HEK293 (cell line): ENCODE data around the gene LRRC15.

Experiments used
- AEBP2 ChIP-seq: fragments of 450-650 bp; formaldehyde crosslinking; IDR thresholded peaks from 2 replicates; pipeline ENCODE4 v1.5.1; 2016; ENCODE audit warnings: missing biosample characterization, missing genetic modification characterization, borderline replicate concordance
- ATF2 ChIP-seq: fragments of 450-650 bp; formaldehyde crosslinking; IDR thresholded peaks from 2 replicates; pipeline ENCODE4 v1.5.1; 2016; ENCODE audit warnings: missing biosample characterization, missing genetic modification characterization, low read depth
- BCL11B ChIP-seq: fragments of 450-650 bp; formaldehyde crosslinking; IDR thresholded peaks from 2 replicates; pipeline ENCODE4 v1.5.1; 2016; ENCODE audit warnings: low read depth, missing biosample characterization, missing genetic modification characterization
- OVOL3 ChIP-seq: fragments of 450-650 bp; formaldehyde crosslinking; IDR thresholded peaks from 2 replicates; pipeline ENCODE4 v1.5.1; 2016; ENCODE audit warnings: missing biosample characterization, missing genetic modification characterization
- PRDM1 ChIP-seq: fragments of 450-650 bp; formaldehyde crosslinking; IDR thresholded peaks from 2 replicates; pipeline ENCODE4; 2016; ENCODE audit warnings: missing biosample characterization, missing genetic modification characterization
- SCRT1 ChIP-seq: fragments of 450-650 bp; formaldehyde crosslinking; IDR thresholded peaks from 2 replicates; pipeline ENCODE4 v1.5.1; 2016; ENCODE audit warnings: missing biosample characterization, missing genetic modification characterization, borderline replicate concordance
- ZBTB7A ChIP-seq: fragments of 450-650 bp; formaldehyde crosslinking; IDR thresholded peaks from 2 replicates; pipeline ENCODE4 v1.5.1; 2016; ENCODE audit warnings: low read depth, missing biosample characterization, missing genetic modification characterization
- ZBTB8A ChIP-seq: fragments of 450-650 bp; formaldehyde crosslinking; IDR thresholded peaks from 2 replicates; pipeline ENCODE4 v1.5.1; 2016; ENCODE audit warnings: missing biosample characterization, missing genetic modification characterization
- ZNF112 ChIP-seq: fragments of 450-650 bp; formaldehyde crosslinking; IDR thresholded peaks from 2 replicates; pipeline ENCODE4 v1.5.0; 2017; ENCODE audit warnings: missing biosample characterization, missing genetic modification characterization
- ZNF146 ChIP-seq: fragments of 450-650 bp; formaldehyde crosslinking; IDR thresholded peaks from 2 replicates; pipeline ENCODE4 v1.5.1; 2016; ENCODE audit warnings: missing biosample characterization, missing genetic modification characterization
- ZNF148 ChIP-seq: fragments of 450-650 bp; formaldehyde crosslinking; IDR thresholded peaks from 2 replicates; pipeline ENCODE4 v1.5.0; 2017; ENCODE audit warnings: missing biosample characterization, missing genetic modification characterization, borderline replicate concordance
- ZNF239 ChIP-seq: fragments of 450-650 bp; formaldehyde crosslinking; IDR thresholded peaks from 2 replicates; pipeline ENCODE4 v1.5.1; 2016; ENCODE audit warnings: missing biosample characterization, missing genetic modification characterization
- ZNF292 ChIP-seq: fragments of 450-650 bp; formaldehyde crosslinking; IDR thresholded peaks from 2 replicates; pipeline ENCODE4 v1.5.1; 2016; ENCODE audit warnings: low read depth, missing biosample characterization, missing genetic modification characterization, borderline replicate concordance
- ZNF335 ChIP-seq: fragments of 450-650 bp; formaldehyde crosslinking; conservative IDR thresholded peaks from 2 replicates; pipeline ENCODE4 v1.5.1; 2016; ENCODE audit warnings: missing biosample characterization, missing genetic modification characterization
- ZNF341 ChIP-seq: fragments of 450-650 bp; formaldehyde crosslinking; IDR thresholded peaks from 2 replicates; pipeline ENCODE4; 2016; ENCODE audit warnings: low read depth, missing biosample characterization, missing genetic modification characterization
- ZNF366 ChIP-seq: fragments of 450-650 bp; formaldehyde crosslinking; conservative IDR thresholded peaks from 2 replicates; pipeline ENCODE4 v1.5.1; 2016; ENCODE audit warnings: missing biosample characterization, missing genetic modification characterization
- ZNF37A ChIP-seq: fragments of 450-650 bp; IDR thresholded peaks from 2 replicates; pipeline ENCODE4 v1.5.1; 2018; ENCODE audit warnings: missing biosample characterization, missing genetic modification characterization
- ZNF394 ChIP-seq: fragments of 450-650 bp; formaldehyde crosslinking; IDR thresholded peaks from 2 replicates; pipeline ENCODE4 v1.5.1; 2016; ENCODE audit warnings: missing biosample characterization, missing genetic modification characterization, mild to moderate bottlenecking, moderate library complexity, borderline replicate concordance
- ZNF404 ChIP-seq: fragments of 450-650 bp; formaldehyde crosslinking; IDR thresholded peaks from 2 replicates; pipeline ENCODE4 v1.5.1; 2017; ENCODE audit warnings: missing biosample characterization, missing genetic modification characterization
- ZNF473 ChIP-seq: fragments of 450-650 bp; formaldehyde crosslinking; IDR thresholded peaks from 2 replicates; pipeline ENCODE4 v1.5.1; 2017; ENCODE audit warnings: missing biosample characterization, missing genetic modification characterization
- ZNF48 ChIP-seq: fragments of 450-650 bp; formaldehyde crosslinking; IDR thresholded peaks from 2 replicates; pipeline ENCODE4 v1.5.1; 2016; ENCODE audit warnings: missing biosample characterization, missing genetic modification characterization
- ZNF488 ChIP-seq: fragments of 450-650 bp; formaldehyde crosslinking; IDR thresholded peaks from 2 replicates; pipeline ENCODE4 v1.5.1; 2016; ENCODE audit warnings: missing biosample characterization, missing genetic modification characterization
- ZNF501 ChIP-seq: fragments of 450-650 bp; formaldehyde crosslinking; IDR thresholded peaks from 2 replicates; pipeline ENCODE4 v1.5.1; 2016; ENCODE audit warnings: missing biosample characterization, missing genetic modification characterization
- ZNF529 ChIP-seq: fragments of 450-650 bp; formaldehyde crosslinking; IDR thresholded peaks from 2 replicates; pipeline ENCODE4 v1.5.1; 2017; ENCODE audit warnings: missing genetic modification characterization, missing biosample characterization; ENCODE audit not compliant: insufficient replicate concordance
- ZNF624 ChIP-seq: fragments of 450-650 bp; formaldehyde crosslinking; IDR thresholded peaks from 2 replicates; pipeline ENCODE4 v1.5.1; 2017; ENCODE audit warnings: missing biosample characterization, missing genetic modification characterization
- ZNF670 ChIP-seq: fragments of 450-650 bp; formaldehyde crosslinking; IDR thresholded peaks from 2 replicates; pipeline ENCODE4 v1.5.1; 2016; ENCODE audit warnings: missing biosample characterization, missing genetic modification characterization, low read depth
- ZNF843 ChIP-seq: fragments of 450-650 bp; formaldehyde crosslinking; IDR thresholded peaks from 2 replicates; pipeline ENCODE4 v1.5.1; 2016; ENCODE audit warnings: missing biosample characterization, missing genetic modification characterization
- TF ChIP-seq, protein P1 (sequence below): fragments of 450-650 bp; formaldehyde crosslinking; IDR thresholded peaks from 2 replicates; pipeline ENCODE4 v1.5.1; 2017; ENCODE audit warnings: missing biosample characterization, mild to moderate bottlenecking, missing genetic modification characterization, moderate library complexity
- TF ChIP-seq, protein P2 (sequence below): fragments of 450-650 bp; formaldehyde crosslinking; IDR thresholded peaks from 2 replicates; pipeline ENCODE4 v1.5.1; 2017; ENCODE audit warnings: missing biosample characterization, missing genetic modification characterization

LRRC15 gene

GRCh38 chr3:194326192-194326967, 43.2 kb downstream of the LRRC15 start (continued):
- TF ChIP-seq SCRT1 (tag by site-specific recombination) (0 out of 2 replicates have a peak, but pooled peaks have one; percentile 7), ZNF335 (tag by site-specific recombination) (no peak), ATF2 (tag by site-specific recombination) (no peak), ZNF670 (tag by site-specific recombination) (peak; percentile 88), ZNF394 (tag by site-specific recombination) (no peak), PRDM1 (tag by site-specific recombination) (peak; percentile 16; the same call in 1 of the 2 replicates), ZNF112 (no peak), ZNF529 (tag by site-specific recombination) (no peak), ZNF48 (tag by site-specific recombination) (no peak), ZNF146 (tag by site-specific recombination) (peak; percentile 49; the same call in 1 of the 2 replicates), ZNF292 (no peak), ZNF624 (tag by site-specific recombination) (no peak), OVOL3 (tag by site-specific recombination) (no peak; the same call in 1 of the 2 replicates), ZBTB7A (tag by site-specific recombination) (peak; percentile 92; the same call in 1 of the 2 replicates), AEBP2 (tag by site-specific recombination) (0 out of 2 replicates have a peak, but pooled peaks have one; percentile 58), ZNF341 (tag by site-specific recombination) (no peak), BCL11B (tag by site-specific recombination) (no peak), ZNF366 (tag by site-specific recombination) (peak; percentile 60; the same call in 1 of the 2 replicates), ZNF488 (tag by site-specific recombination) (peak; percentile 73), ZBTB8A (tag by site-specific recombination) (no peak), ZNF843 (tag by site-specific recombination) (no peak), ZNF473 (tag by site-specific recombination) (no peak; the same call in 1 of the 2 replicates), ZNF148 (peak; percentile 53; the same call in 1 of the 2 replicates), ZNF404 (tag by site-specific recombination) (no peak), ZNF239 (tag by site-specific recombination) (peak; percentile 88; the same call in 1 of the 2 replicates), ZNF37A (tag by site-specific recombination) (no peak), ZNF501 (no peak)
- TF ChIP-seq, protein P1, sequence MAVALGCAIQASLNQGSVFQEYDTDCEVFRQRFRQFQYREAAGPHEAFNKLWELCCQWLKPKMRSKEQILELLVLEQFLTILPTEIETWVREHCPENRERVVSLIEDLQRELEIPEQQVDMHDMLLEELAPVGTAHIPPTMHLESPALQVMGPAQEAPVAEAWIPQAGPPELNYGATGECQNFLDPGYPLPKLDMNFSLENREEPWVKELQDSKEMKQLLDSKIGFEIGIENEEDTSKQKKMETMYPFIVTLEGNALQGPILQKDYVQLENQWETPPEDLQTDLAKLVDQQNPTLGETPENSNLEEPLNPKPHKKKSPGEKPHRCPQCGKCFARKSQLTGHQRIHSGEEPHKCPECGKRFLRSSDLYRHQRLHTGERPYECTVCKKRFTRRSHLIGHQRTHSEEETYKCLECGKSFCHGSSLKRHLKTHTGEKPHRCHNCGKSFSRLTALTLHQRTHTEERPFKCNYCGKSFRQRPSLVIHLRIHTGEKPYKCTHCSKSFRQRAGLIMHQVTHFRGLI (tag by site-specific recombination), result no peak
- TF ChIP-seq, protein P2, sequence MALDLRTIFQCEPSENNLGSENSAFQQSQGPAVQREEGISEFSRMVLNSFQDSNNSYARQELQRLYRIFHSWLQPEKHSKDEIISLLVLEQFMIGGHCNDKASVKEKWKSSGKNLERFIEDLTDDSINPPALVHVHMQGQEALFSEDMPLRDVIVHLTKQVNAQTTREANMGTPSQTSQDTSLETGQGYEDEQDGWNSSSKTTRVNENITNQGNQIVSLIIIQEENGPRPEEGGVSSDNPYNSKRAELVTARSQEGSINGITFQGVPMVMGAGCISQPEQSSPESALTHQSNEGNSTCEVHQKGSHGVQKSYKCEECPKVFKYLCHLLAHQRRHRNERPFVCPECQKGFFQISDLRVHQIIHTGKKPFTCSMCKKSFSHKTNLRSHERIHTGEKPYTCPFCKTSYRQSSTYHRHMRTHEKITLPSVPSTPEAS (tag by site-specific recombination), result peak; percentile 22; the same call in 1 of the 2 replicates
